ENCODE results near the gene NREP.
"Not testable (repeated sequence)": the region's sequence is repeated elsewhere in the genome, so short reads cannot be mapped to it uniquely, and the experiment has no call there.

GRCh38 chr5:111716789-111717188 lies 40.2 kb downstream of the NREP start:
- TF ChIP-seq POLR2A, CTCF (IDR thresholded peaks at IDR 0.05): not testable (repeated sequence)

Measured in Peyer's patch (tissue), 4 donors.